HepG2 (cell line): ENCODE data around the gene BCL2L2.

Source experiments
- ASH2L ChIP-seq: fragments of 300-600, 200-600 bp; sonication (generic); IDR thresholded peaks from 2 replicates; pipeline ENCODE4 v1.7.0; 2017; ENCODE audit warnings: low read depth, mild to moderate bottlenecking, moderate library complexity, mixed read lengths, low read length; ENCODE audit not compliant: insufficient read length
- CREB1 ChIP-seq, 2 experiments: fragments of 450-650 bp in 1 of 2; IDR thresholded peaks; 2 replicates each; pipeline ENCODE4 v1.6.1; 2016 to 2017; ENCODE audit warnings: control low read depth in 1 of 2, mild to moderate bottlenecking in 1 of 2, missing compliant biosample characterization in 1 of 2, missing genetic modification characterization in 1 of 2
- CTCF ChIP-seq: sonication (generic); formaldehyde crosslinking; IDR thresholded peaks from 2 replicates; pipeline ENCODE4 v1.5.0; 2020; ENCODE audit warnings: mild to moderate bottlenecking, missing genetic modification reagents, moderate library complexity
- HMGXB4 ChIP-seq, 2 experiments: sonication (generic) in 1 of 2; formaldehyde crosslinking in 1 of 2; IDR thresholded peaks; 2 replicates each; pipeline versions ENCODE4 v1.4.0 to v1.6.1; 2018 to 2020; ENCODE audit warnings: missing genetic modification reagents in 2 of 2, borderline replicate concordance in 1 of 2, low read depth in 1 of 2, mild to moderate bottlenecking in 1 of 2, missing biosample characterization in 1 of 2
- KMT2B ChIP-seq: IDR thresholded peaks from 2 replicates; pipeline ENCODE4 v1.6.1; 2016; ENCODE audit warnings: missing genetic modification reagents, missing compliant biosample characterization
- PHF21A ChIP-seq: sonication (generic); formaldehyde crosslinking; IDR thresholded peaks from 2 replicates; pipeline ENCODE4 v1.5.0; 2020; ENCODE audit warnings: mild to moderate bottlenecking, missing genetic modification reagents
- POLR2G ChIP-seq: fragments of 200-400 bp; formaldehyde crosslinking; IDR thresholded peaks from 2 replicates; pipeline ENCODE4 v1.6.1; 2018; ENCODE audit warnings: mild to moderate bottlenecking, low read depth, low read length, moderate library complexity
- RELA ChIP-seq: sonication (generic); formaldehyde crosslinking; IDR thresholded peaks from 2 replicates; pipeline ENCODE4 v1.4.0; 2020; ENCODE audit warnings: missing genetic modification reagents
- REST ChIP-seq, 2 experiments: IDR thresholded peaks; 2 replicates each; pipeline ENCODE4 v1.6.1; 2011 to 2012; ENCODE audit warnings: low read length in 2 of 2, borderline replicate concordance in 1 of 2, low read depth in 1 of 2, mild to moderate bottlenecking in 1 of 2, moderate library complexity in 1 of 2
- SMC3 ChIP-seq: IDR thresholded peaks from 2 replicates; pipeline ENCODE4 v1.6.1; 2011; ENCODE audit warnings: low read length, improper control_type of control experiment
- STAT6 ChIP-seq: sonication (generic); formaldehyde crosslinking; IDR thresholded peaks from 2 replicates; pipeline ENCODE4 v1.4.0; 2020; ENCODE audit warnings: missing genetic modification reagents, mild to moderate bottlenecking, borderline replicate concordance
- TCF7 ChIP-seq: sonication (generic); IDR thresholded peaks from 2 replicates; pipeline ENCODE4 v1.6.1; 2016; ENCODE audit warnings: antibody characterized with exemption, low read depth
- ZNF572 ChIP-seq: sonication (generic); formaldehyde crosslinking; IDR thresholded peaks from 2 replicates; pipeline ENCODE4 v1.5.1; 2020; ENCODE audit warnings: mild to moderate bottlenecking, missing genetic modification reagents

GRCh38 chr14:23339506-23340268 is 33.1 kb downstream of the BCL2L2 start:
- no peak for TF ChIP-seq SMC3
- TF ChIP-seq CTCF (CRISPR knock-in tag) = no peak
- no peak for TF ChIP-seq STAT6 (CRISPR knock-in tag)
- no peak for TF ChIP-seq TCF7
- no peak for TF ChIP-seq HMGXB4 (CRISPR knock-in tag; IDR thresholded peaks at IDR 0.05; ENCODE audit: borderline replicate concordance in 1 of 2, low read depth in 1 of 2)
- no peak for TF ChIP-seq ASH2L
- no peak for TF ChIP-seq REST (IDR thresholded peaks at IDR 0.05; ENCODE audit: borderline replicate concordance in 1 of 2, low read depth in 1 of 2, low read length in 2 of 2)
- no peak for TF ChIP-seq POLR2G
- no peak for TF ChIP-seq CREB1 (IDR thresholded peaks at IDR 0.05)
- TF ChIP-seq CREB1 (CRISPR knock-in tag; IDR thresholded peaks at IDR 0.05) = no peak
- TF ChIP-seq PHF21A (CRISPR knock-in tag) = no peak
- no peak for TF ChIP-seq KMT2B (CRISPR knock-in tag)
- no peak for TF ChIP-seq RELA (CRISPR knock-in tag)
- no peak for TF ChIP-seq ZNF572
